ENCODE measurements around the gene RBM10.

The RBM10 gene

DNA sequence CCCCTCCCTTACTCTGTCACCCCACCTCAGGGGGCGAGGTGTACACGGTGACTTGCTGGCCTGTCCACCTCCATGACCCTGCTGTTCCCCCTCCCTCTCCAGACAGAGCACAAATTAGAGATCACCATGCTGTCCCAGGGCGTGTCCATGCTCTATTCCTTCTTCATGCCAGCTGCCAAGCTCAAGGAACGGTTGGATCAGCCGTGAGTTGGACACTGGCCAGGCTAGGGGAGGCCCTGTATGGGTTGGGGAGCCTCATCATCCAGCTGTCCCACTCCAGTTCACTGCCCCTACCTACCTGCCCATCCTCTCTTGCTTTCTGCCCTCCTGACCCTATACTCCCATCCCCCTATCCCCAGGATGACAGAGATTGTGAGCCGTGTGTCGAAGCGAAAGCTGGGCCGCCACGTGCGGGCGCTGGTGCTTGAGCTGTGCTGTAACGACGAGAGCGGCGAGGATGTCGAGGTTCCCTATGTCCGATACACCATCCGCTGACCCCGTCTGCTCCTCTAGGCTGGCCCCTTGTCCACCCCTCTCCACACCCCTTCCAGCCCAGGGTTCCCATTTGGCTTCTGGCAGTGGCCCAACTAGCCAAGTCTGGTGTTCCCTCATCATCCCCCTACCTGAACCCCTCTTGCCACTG is 69.5 kb downstream of the RBM10 start:
- in situ Hi-C loops (cut with HindIII; ENCODE audit: low sequenced_read_pairs), result no loop called here

GRCh38 chrX:47215291-47215900 is 70.4 kb downstream of the RBM10 start:
- in situ Hi-C loops (cut with HindIII; ENCODE audit: low sequenced_read_pairs), result no loop called here

DNA sequence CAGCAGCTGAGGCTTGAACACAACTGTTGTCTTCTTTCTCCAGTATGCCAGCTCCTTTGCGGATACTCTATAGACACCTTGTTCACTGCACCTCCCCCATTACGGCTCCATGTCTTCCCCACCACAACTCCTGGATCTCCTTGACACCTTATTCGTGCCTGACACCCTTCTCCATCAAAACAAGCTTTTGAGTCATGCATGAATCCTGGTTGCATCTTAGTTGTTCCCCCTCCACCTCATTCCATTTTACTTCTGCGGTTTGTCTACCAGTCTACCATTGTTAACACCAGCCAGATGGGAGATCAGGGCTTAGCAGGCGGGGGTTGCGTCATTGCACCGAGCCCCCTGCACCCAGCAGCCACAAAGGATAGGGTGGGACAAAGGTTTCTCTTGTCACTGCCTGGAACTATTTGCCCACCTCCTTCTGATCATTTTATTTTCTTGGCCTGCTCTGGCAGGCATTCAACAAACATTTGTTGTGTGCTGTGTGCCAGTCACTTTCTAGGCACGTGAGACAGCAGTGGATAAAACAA is 71.4 kb downstream of the RBM10 start:
- in situ Hi-C loops (cut with HindIII; ENCODE audit: low sequenced_read_pairs), result no loop called here

DNA sequence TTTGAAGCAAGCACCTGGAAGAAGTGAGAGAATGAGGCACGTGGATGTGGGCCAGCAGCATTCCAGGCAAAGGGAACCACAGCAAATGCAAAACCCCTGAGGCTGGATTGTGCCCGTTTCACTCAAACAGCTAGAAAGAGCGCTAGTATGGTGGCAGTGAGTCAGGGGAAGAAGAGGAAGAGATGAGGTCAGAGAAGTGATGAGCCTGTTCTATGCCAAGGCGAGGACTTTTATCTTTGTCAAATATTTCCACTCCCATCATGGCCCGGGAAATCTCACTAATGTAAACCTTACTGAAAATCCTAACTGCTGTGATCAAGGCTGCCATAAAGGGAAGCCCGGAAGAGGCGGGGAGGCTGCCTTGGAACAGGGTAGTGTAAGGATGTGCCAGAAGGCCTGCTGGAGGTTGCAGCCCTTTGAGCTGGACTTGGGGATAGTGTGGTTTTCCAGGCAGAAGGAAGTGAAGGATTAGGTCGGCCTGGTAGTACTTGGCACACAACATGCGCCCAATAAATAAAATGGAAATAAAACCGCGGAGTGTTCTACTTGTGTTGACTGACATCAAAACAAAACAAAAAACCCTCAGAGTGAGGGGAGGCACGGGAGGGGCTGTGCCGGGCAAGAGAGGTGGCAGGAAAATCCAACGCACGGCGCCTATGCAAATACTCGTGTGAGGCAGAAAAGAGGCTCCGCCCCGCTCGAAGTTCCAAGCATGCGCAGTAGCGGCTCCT is 72.3 kb downstream of the RBM10 start:
- in situ Hi-C loops (cut with HindIII; ENCODE audit: low sequenced_read_pairs), result no loop called here

GRCh38 chrX:47217852-47218279 is 72.8 kb downstream of the RBM10 start:
- in situ Hi-C loops (cut with HindIII; ENCODE audit: low sequenced_read_pairs), result no loop called here

DNA sequence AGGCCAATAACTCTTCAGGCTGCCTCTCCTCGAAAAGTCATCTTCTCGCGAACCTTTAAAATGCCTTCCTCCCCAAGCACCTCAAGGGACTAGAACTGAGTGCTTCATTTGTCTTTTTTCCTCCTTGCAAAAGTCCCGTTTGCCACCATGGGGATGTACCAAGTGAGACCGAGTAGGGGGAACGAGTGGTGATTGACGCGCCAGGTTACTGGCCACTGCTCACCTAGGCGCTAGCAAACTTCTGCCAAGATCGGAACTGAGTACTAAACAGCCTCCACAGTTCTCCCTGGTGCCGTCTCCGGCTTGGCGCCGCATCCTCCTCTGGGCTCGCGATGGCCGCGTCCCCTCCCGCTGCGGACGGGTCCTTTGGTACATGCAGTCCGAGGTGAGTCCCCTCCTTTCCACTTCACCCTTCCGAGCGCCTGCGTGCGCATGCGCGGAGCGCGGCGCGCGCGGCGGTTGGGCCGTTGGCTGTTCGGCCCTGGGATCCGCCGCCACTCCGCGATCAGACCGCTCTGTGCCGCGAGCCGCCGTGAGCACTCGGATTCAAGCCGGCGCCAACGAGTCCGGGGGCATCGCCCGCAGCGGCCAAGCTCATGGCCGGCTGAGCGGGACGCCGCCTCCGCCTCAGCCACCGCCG is 73.4 kb downstream of the RBM10 start, which contains the start of gene CDK16:
CDK16 (plus strand) TSS at position 402 of the 640 bp plus-strand sequence. CDS start 4,877 bp downstream, outside the sequence.
- in situ Hi-C loops (cut with HindIII; ENCODE audit: low sequenced_read_pairs), result no loop called here

DNA sequence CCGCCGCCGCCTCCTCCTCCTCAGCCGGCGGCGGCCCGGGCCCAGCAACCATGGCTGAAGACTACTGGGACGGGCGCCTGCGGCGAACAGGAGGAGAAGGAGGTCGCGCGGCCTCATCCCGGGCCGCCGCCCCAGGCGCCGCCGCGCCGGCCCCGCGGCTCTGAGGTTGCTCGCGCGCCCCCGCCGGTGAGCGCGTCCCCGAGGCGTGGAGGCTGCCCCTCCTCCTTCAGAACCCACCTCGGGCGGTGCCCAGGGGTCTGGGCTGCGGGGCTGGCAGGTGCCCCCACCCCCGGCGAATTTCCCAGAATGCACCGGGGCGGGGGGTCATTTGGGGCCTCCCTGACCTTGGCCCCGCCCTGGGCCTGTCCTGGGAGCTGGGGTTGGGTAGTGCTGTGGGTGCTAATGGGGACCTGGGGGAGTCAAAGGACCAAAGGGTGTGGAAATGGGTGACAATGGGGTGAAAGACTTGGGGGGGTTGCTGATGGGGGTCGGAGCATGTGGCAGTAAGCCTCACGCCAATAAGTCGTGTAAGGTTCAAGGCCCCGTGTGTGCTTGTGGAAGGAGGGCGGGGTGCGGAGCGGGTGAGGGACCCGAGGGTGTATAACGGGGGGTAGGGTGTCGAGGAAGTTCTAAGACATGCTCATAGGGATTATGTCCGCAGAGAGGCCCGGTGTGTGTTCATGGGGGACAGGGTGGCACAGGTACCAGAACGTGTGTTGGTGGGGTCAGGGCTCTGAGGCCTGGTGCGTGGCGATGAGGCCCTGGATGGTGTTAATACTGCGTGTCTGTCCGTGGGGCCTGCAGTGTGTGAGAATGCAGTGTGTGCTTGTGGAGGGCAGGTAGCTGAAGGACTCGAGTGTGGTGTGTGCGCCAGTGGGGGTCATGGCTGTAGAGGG is 74.1 kb downstream of the RBM10 start:
- in situ Hi-C loops (cut with HindIII; ENCODE audit: low sequenced_read_pairs), result no loop called here

GRCh38 chrX:47221756-47222155 is 76.7 kb downstream of the RBM10 start:
- in situ Hi-C loops (cut with HindIII; ENCODE audit: low sequenced_read_pairs), result no loop called here

GRCh38 chrX:47222751-47223350 is 77.8 kb downstream of the RBM10 start:
- in situ Hi-C loops (cut with HindIII; ENCODE audit: low sequenced_read_pairs), result no loop called here

- in situ Hi-C loops (cut with HindIII; ENCODE audit: low sequenced_read_pairs), result no loop called here
Observed at GRCh38 chrX:47223476-47224250, 78.6 kb downstream of the RBM10 start.

DNA sequence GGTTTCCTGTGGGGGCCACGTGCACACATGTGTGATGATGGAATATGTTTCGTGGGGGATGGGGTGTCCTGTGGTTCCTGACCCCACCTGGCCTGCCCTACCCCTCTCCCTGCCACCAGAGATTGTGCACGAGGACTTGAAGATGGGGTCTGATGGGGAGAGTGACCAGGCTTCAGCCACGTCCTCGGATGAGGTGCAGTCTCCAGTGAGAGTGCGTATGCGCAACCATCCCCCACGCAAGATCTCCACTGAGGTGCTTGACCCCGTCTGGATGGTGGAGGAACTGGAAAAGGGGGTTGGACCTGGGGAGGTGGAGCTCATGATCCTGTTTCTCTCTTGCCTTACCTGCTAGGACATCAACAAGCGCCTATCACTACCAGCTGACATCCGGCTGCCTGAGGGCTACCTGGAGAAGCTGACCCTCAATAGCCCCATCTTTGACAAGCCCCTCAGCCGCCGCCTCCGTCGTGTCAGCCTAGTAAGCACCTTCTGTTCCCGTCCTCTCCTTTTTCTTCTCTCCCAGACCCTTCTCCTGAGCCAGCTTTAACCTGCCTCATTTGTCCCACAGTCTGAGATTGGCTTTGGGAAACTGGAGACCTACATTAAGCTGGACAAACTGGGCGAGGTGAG is 79.4 kb downstream of the RBM10 start:
- in situ Hi-C loops (cut with HindIII; ENCODE audit: low sequenced_read_pairs), result no loop called here

DNA sequence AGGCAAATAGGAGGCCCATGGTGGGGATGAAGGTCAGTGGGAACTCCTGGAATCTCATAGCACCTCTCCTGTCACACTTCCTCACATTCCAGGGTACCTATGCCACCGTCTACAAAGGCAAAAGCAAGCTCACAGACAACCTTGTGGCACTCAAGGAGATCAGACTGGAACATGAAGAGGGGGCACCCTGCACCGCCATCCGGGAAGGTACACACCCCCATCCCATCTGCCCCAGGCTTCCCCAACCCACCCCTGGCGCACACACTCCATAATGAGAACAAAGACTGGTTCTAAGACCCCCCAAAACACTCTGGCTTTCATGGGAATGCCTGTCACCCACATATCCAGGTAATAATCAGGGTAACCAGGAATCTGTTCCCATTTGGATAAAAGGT is 79.9 kb downstream of the RBM10 start:
- in situ Hi-C loops (cut with HindIII; ENCODE audit: low sequenced_read_pairs), result no loop called here

DNA sequence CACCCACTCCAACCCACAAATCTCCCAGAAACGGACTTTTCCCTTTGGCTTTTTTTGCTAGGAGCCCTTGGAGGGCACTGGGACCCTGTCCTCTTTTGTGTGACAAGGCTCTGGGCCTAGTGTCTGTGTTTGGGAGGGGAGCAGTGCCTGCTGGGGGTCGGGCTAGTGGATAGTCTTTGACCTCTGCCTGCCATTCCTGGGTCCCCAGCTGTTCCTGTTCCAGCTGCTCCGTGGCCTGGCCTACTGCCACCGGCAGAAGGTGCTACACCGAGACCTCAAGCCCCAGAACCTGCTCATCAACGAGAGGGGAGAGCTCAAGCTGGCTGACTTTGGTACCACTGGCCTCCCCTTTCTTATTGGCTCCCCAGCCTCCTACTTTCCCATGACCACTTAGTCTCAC is 81.0 kb downstream of the RBM10 start:
- in situ Hi-C loops (cut with HindIII; ENCODE audit: low sequenced_read_pairs), result no loop called here

- in situ Hi-C loops (cut with HindIII; ENCODE audit: low sequenced_read_pairs), result no loop called here
Observed at GRCh38 chrX:47226531-47227333, 81.7 kb downstream of the RBM10 start.

DNA sequence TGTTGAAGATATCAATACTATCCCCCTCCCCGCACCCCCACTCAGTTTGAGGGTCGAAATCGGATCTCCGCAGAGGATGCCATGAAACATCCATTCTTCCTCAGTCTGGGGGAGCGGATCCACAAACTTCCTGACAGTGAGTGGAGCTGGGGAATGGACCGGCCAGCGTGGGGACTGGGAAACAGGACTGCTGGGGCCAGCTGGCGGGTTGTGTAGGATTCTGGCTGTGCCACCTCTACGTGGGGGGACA is 82.2 kb downstream of the RBM10 start:
- in situ Hi-C loops (cut with HindIII; ENCODE audit: low sequenced_read_pairs), result no loop called here

- in situ Hi-C loops (cut with HindIII; ENCODE audit: low sequenced_read_pairs), result no loop called here
Observed at GRCh38 chrX:47228550-47229270, 83.7 kb downstream of the RBM10 start.

DNA sequence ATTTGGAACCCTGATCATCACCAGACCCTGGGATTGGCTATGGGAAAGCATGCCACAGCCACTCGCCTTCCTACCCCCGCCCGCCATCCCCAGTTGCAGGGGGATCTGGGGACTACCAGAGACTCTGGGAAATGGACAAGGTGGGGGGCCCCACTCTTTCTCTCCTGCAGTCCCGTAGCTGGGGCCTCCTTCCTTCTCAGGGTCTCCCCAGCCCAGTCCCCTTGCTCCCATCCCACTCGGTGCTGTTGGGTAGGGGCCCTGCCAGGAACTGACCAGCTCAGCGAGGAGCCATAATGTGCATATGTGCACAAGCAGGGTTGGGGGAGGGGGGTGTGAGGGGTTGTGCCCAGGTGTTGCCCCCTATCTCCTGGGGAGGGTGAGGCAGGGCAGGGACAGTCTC is 84.4 kb downstream of the RBM10 start:
- in situ Hi-C loops (cut with HindIII; ENCODE audit: low sequenced_read_pairs), result no loop called here
